Mucosa of descending colon (tissue), 3 donors: ENCODE results near the gene ST3GAL6. TPM values are rescaled to one million over a fixed set of nuclear protein-coding genes. Genes with fewer than 3 reads are reported as not detected.

Experiments used
- ATAC-seq: fragments of 200-7000 bp; cut with Tn5 transposase; one replicate; pipeline ENCODE4 v1.9.1; 2020; ENCODE audit warnings: mild to moderate bottlenecking, moderate library complexity
- DNase-seq, 3 donors: peaks; one replicate each; pipeline ENCODE4 v3.0.0-alpha.2; 2020
- H3K36me3 ChIP-seq: fragments of 200-600 bp; one replicate; pipeline ENCODE4 v1.8.0; 2021; ENCODE audit warnings: low read depth, mild to moderate bottlenecking
- H3K4me1 ChIP-seq: fragments of 200-600 bp; one replicate; pipeline ENCODE4 v1.8.0; 2021; ENCODE audit warnings: low read depth, mild to moderate bottlenecking
- H3K4me3 ChIP-seq: fragments of 200-600 bp; one replicate; pipeline ENCODE4 v1.8.0; 2021; ENCODE audit warnings: mild to moderate bottlenecking
- H3K9me3 ChIP-seq: fragments of 200-600 bp; one replicate; pipeline ENCODE4 v1.8.0; 2021; ENCODE audit warnings: mild to moderate bottlenecking
- CTCF ChIP-seq: fragments of 200-600 bp; IDR thresholded peaks from one replicate; pipeline ENCODE4 v1.8.0; 2022; ENCODE audit warnings: antibody characterized with exemption, mild to moderate bottlenecking
- intact Hi-C, 2 donors: fragments of 100-400 bp; cut with DNase I in 1 of 2; cut with micrococcal nuclease in 1 of 2; formaldehyde crosslinking; loops; one replicate each; pipeline versions ENCODE4 v1.11.0 to v1.11.1; 2022; cut with DNase I, micrococcal nuclease
- total RNA-seq, 3 donors: library from RNA; stranded (reverse); fragmentation: NEBNext Ultra II Directional in 2 of 3; extraction: Animal tissue kit (Norgen Biotek cat#: 25700) in 2 of 3; gene quantifications; one replicate each; pipeline versions ENCODE4 v1.2.1 to v1.2.4, GENCODE V29; 2021 to 2023
- donor health status: DM: no; HTN: no; CAD: no; lungs with moderate emphysema.
- donor health status: DM: no; HTN: no; CAD: no.
- donor health status: DM: no; HTN: yes; CAD: no.

The ST3GAL6 gene
- total RNA-seq, 3 donors from 2014 or later = 1.4 to 10.9 (median 2.3) TPM

- Histone ChIP-seq H3K36me3 (no peaks in the 10 kb centered on the region), H3K4me1 (no peaks in the 10 kb centered on the region), H3K9me3 (no peaks in the 10 kb centered on the region), H3K4me3 (no peak overlapping the region)
- TF ChIP-seq CTCF = no peak
- intact Hi-C loops = no loop called here
- no peak for ATAC-seq
- DNase-seq = no peak
Observed at GRCh38 chr3:98769448-98769847, 6.3 kb downstream of the ST3GAL6 start.

GRCh38 chr3:98770261-98771039 lies 7.3 kb downstream of the ST3GAL6 start:
- no peak for TF ChIP-seq CTCF
- H3K9me3 ChIP-seq = no peaks in the 10 kb centered on the region
- no peaks in the 10 kb centered on the region for H3K36me3 ChIP-seq
- no peaks in the 10 kb centered on the region for H3K4me1 ChIP-seq
- DNase-seq (peak in 1 of 3 donors; percentile 24), ATAC-seq (peak; percentile 13)
- intact Hi-C loops = no loop called here
- no peak overlapping the region for H3K4me3 ChIP-seq

GRCh38 chr3:98772022-98772421 lies 8.9 kb downstream of the ST3GAL6 start:
- Histone ChIP-seq H3K9me3 (no peaks in the 10 kb centered on the region), H3K4me1 (no peaks in the 10 kb centered on the region), H3K4me3 (no peak overlapping the region), H3K36me3 (no peaks in the 10 kb centered on the region)
- intact Hi-C loops = no loop called here
- TF ChIP-seq CTCF = no peak
- ATAC-seq (no peak), DNase-seq (no peak)

- H3K4me1 ChIP-seq = no peaks in the 10 kb centered on the region
- no peak for ATAC-seq
- DNase-seq = no peak
- no peak overlapping the region for H3K4me3 ChIP-seq
- intact Hi-C loops = no loop called here
- TF ChIP-seq CTCF = no peak
- H3K36me3 ChIP-seq = no peaks in the 10 kb centered on the region
- H3K9me3 ChIP-seq = no peaks in the 10 kb centered on the region
Observed at GRCh38 chr3:98775459-98776139, 12.5 kb downstream of the ST3GAL6 start.

GRCh38 chr3:98776140-98776493 lies 13.0 kb downstream of the ST3GAL6 start:
- DNase-seq (no peak), ATAC-seq (no peak)
- no peak for TF ChIP-seq CTCF
- H3K4me3 ChIP-seq = no peak overlapping the region
- H3K9me3 ChIP-seq = no peaks in the 10 kb centered on the region
- H3K36me3 ChIP-seq = no peaks in the 10 kb centered on the region
- no peaks in the 10 kb centered on the region for H3K4me1 ChIP-seq
- intact Hi-C loops = no loop called here
